ENCODE results near the gene MRPL37.

MRPL37 gene

GRCh38 chr1:54248966-54249365 lies 49.0 kb downstream of the MRPL37 start:
- Histone ChIP-seq H3K9me3 (ENCODE audit: insufficient read depth, low read length) (no peaks in the 10 kb centered on the region), H3K36me3 (replicated peaks; ENCODE audit: low read depth, low read length) (no peaks in the 10 kb centered on the region), H4K20me1 (ENCODE audit: insufficient read depth, low read length) (no peaks in the 10 kb centered on the region), H3K4me3 (ENCODE audit: low read length) (no peak overlapping the region), H3K9ac (ENCODE audit: low read length) (no peak overlapping the region), H3K27ac (ENCODE audit: low read length) (no peak overlapping the region), H3K27me3 (ENCODE audit: low read depth, low read length) (no peaks in the 10 kb centered on the region), H2AFZ (ENCODE audit: low read depth, low read length) (no peak overlapping the region), H3K4me2 (ENCODE audit: low read length) (no peak overlapping the region), H3K79me2 (ENCODE audit: low read length) (no peaks in the 10 kb centered on the region), H3K4me1 (ENCODE audit: low read length) (no peaks in the 10 kb centered on the region)
- TF ChIP-seq EZH2phosphoT487 (IDR thresholded peaks at IDR 0.05; ENCODE audit: low read depth) = no peak
- TF ChIP-seq CTCF (IDR thresholded peaks at IDR 0.05; ENCODE audit: low read depth, low read length) = no peak

GRCh38 chr1:54249819-54250435 lies 50.0 kb downstream of the MRPL37 start:
- no peak overlapping the region for H3K27ac ChIP-seq (ENCODE audit: low read length)
- no peaks in the 10 kb centered on the region for H4K20me1 ChIP-seq (ENCODE audit: insufficient read depth, low read length)
- TF ChIP-seq EZH2phosphoT487 (IDR thresholded peaks at IDR 0.05; ENCODE audit: low read depth) (no peak), CTCF (IDR thresholded peaks at IDR 0.05; ENCODE audit: low read depth, low read length) (no peak)
- no peak overlapping the region for H2AFZ ChIP-seq (ENCODE audit: low read depth, low read length)
- no peaks in the 10 kb centered on the region for H3K36me3 ChIP-seq (replicated peaks; ENCODE audit: low read depth, low read length)
- H3K27me3 ChIP-seq (ENCODE audit: low read depth, low read length) = no peaks in the 10 kb centered on the region
- H3K9me3 ChIP-seq (ENCODE audit: insufficient read depth, low read length) = no peaks in the 10 kb centered on the region
- H3K4me3 ChIP-seq (ENCODE audit: low read length) = no peak overlapping the region
- H3K4me2 ChIP-seq (ENCODE audit: low read length) = no peak overlapping the region
- no peaks in the 10 kb centered on the region for H3K79me2 ChIP-seq (ENCODE audit: low read length)
- no peaks in the 10 kb centered on the region for H3K4me1 ChIP-seq (ENCODE audit: low read length)
- H3K9ac ChIP-seq (ENCODE audit: low read length) = no peak overlapping the region

- Histone ChIP-seq H3K36me3 (replicated peaks; ENCODE audit: low read depth, low read length) (no peaks in the 10 kb centered on the region), H3K9me3 (ENCODE audit: insufficient read depth, low read length) (no peaks in the 10 kb centered on the region), H3K4me3 (ENCODE audit: low read length) (no peak overlapping the region), H3K27ac (ENCODE audit: low read length) (no peak overlapping the region), H4K20me1 (ENCODE audit: insufficient read depth, low read length) (no peaks in the 10 kb centered on the region), H3K79me2 (ENCODE audit: low read length) (no peaks in the 10 kb centered on the region), H3K4me2 (ENCODE audit: low read length) (no peak overlapping the region), H2AFZ (ENCODE audit: low read depth, low read length) (no peak overlapping the region), H3K9ac (ENCODE audit: low read length) (no peak overlapping the region), H3K4me1 (ENCODE audit: low read length) (no peaks in the 10 kb centered on the region), H3K27me3 (ENCODE audit: low read depth, low read length) (no peaks in the 10 kb centered on the region)
- TF ChIP-seq CTCF (IDR thresholded peaks at IDR 0.05; ENCODE audit: low read depth, low read length) (no peak), EZH2phosphoT487 (IDR thresholded peaks at IDR 0.05; ENCODE audit: low read depth) (no peak)
These were observed 50.7 kb downstream of the MRPL37 start for GRCh38 chr1:54250670-54251069.

- H2AFZ ChIP-seq (ENCODE audit: low read depth, low read length) = no peak overlapping the region
- no peak overlapping the region for H3K27ac ChIP-seq (ENCODE audit: low read length)
- H3K36me3 ChIP-seq (replicated peaks; ENCODE audit: low read depth, low read length) = no peaks in the 10 kb centered on the region
- no peaks in the 10 kb centered on the region for H3K4me1 ChIP-seq (ENCODE audit: low read length)
- H3K27me3 ChIP-seq (ENCODE audit: low read depth, low read length) = no peaks in the 10 kb centered on the region
- no peak overlapping the region for H3K4me2 ChIP-seq (ENCODE audit: low read length)
- no peak overlapping the region for H3K4me3 ChIP-seq (ENCODE audit: low read length)
- TF ChIP-seq EZH2phosphoT487 (IDR thresholded peaks at IDR 0.05; ENCODE audit: low read depth) (no peak), CTCF (IDR thresholded peaks at IDR 0.05; ENCODE audit: low read depth, low read length) (no peak)
- H3K79me2 ChIP-seq (ENCODE audit: low read length) = no peaks in the 10 kb centered on the region
- H4K20me1 ChIP-seq (ENCODE audit: insufficient read depth, low read length) = no peaks in the 10 kb centered on the region
- no peaks in the 10 kb centered on the region for H3K9me3 ChIP-seq (ENCODE audit: insufficient read depth, low read length)
- no peak overlapping the region for H3K9ac ChIP-seq (ENCODE audit: low read length)
These were observed 52.5 kb downstream of the MRPL37 start for GRCh38 chr1:54252371-54252936.

All from OCI-LY3 (cell line).